ENCODE data around the gene TBL1Y. TPM values are rescaled to one million over a fixed set of nuclear protein-coding genes. Genes with fewer than 3 reads are reported as not detected.

The TBL1Y gene
- total and polyA plus RNA-seq, 2 of the 13 experiments (the other 11 are each of a cell fraction or from before 2014, with no cell fraction given), result 0.37 to 1.4 TPM

DNA sequence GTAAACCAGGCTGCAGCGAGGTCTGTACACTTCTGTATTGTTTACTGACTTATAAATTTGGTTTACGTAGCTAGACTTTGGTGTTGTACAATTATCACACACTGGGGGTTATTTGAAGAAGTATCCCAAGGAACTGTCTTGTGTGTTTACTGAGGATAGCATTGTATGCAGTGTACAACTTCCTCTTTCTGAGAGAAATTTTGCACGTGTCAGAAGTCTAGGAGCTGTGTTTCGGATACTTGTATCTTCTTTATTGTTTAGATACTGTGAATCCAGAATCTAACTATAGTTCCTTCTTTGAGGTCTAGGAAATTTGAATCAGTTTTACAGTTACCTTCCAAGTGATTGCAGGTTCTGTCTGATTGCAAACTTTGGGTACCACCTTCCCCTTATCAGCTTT lies 64.5 kb downstream of the TBL1Y start:
- no peak for DNase-seq (ENCODE audit: low spot score)
- H3K4me3 ChIP-seq (replicated peaks in 1 of 3; ENCODE audit: insufficient read depth in 1 of 3, low read depth in 2 of 3, low read length in 3 of 3), result no peak overlapping the region
- intact Hi-C loops (cut with micrococcal nuclease; ENCODE audit: unreplicated experiment) (no loop called here), in situ Hi-C loops (cut with HindIII; ENCODE audit: extremely low pct_ligation_motif_present, low pct_unique_long_range_greater_than_20kb) (no loop called here)
- H4K20me1 ChIP-seq (ENCODE audit: insufficient read depth, low read length), result no peaks in the 10 kb centered on the region
- no peak overlapping the region for H3K27ac ChIP-seq (ENCODE audit: extremely low read length, insufficient read depth, low read length)
- no peak overlapping the region for H2AFZ ChIP-seq (ENCODE audit: low read length)
- H3K4me2 ChIP-seq (ENCODE audit: low read depth, low read length), result no peak overlapping the region
- no peaks in the 10 kb centered on the region for H3K36me3 ChIP-seq (replicated peaks in 1 of 2; ENCODE audit: control insufficient read depth in 1 of 2, insufficient read depth in 2 of 2, low read length in 2 of 2)
- CTCF ChIA-PET (ENCODE audit: low intra/inter-chr PET ratio, low total read pairs), result no interaction called here
- WGBS (ENCODE audit: low lambda C conversion rate), result 85% methylated on average over 3 of the region's 4 CpGs
- TF ChIP-seq MIER3 (CRISPR knock-in tag; IDR thresholded peaks at IDR 0.05; ENCODE audit: borderline replicate concordance) (no peak), ZNF12 (CRISPR knock-in tag; IDR thresholded peaks at IDR 0.05) (no peak)
- BruUV-seq (replicated peaks), result no TSS peak
- H3K4me1 ChIP-seq (ENCODE audit: insufficient read depth, low read length), result no peaks in the 10 kb centered on the region
- POLR2A ChIA-PET, result no interaction called here
- ATAC-seq, result no peak
- no peak for FAIRE-seq
- H3K79me2 ChIP-seq (ENCODE audit: insufficient read depth, low read length), result no peaks in the 10 kb centered on the region
- H3K9ac ChIP-seq (ENCODE audit: insufficient read depth, low read depth, low read length), result no peak overlapping the region
- H3K9me3 ChIP-seq (ENCODE audit: low read length), result no peaks in the 10 kb centered on the region
- no peaks in the 10 kb centered on the region for H3K27me3 ChIP-seq (ENCODE audit: control insufficient read depth in 1 of 2, insufficient read depth in 2 of 2, low read length in 2 of 2)

DNA sequence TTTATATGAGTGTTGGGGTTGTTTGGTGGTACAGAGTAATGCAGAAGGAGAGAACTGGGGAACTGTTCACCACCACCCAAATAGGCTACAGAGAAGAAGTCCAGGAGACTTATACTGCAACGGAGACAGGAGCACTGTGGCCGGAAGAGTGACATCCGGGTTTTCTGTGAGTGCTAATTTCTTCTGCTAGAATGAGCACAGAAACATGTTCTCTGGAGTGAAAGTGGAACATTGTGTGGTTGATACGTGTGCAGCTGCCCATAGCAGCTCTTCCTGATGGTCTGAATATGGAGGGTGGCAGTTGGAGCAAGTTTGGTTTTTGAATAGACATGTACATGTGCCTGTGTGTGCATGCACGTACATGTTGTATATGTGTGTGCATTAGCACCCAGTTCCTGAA lies 67.3 kb downstream of the TBL1Y start:
- H3K9me3 ChIP-seq (ENCODE audit: low read length), result no peaks in the 10 kb centered on the region
- CTCF ChIA-PET (ENCODE audit: low intra/inter-chr PET ratio, low total read pairs), result no interaction called here
- 88% methylated on average over 4 of the region's 5 CpGs for WGBS (ENCODE audit: low lambda C conversion rate)
- POLR2A ChIA-PET, result no interaction called here
- H3K4me2 ChIP-seq (ENCODE audit: low read depth, low read length), result no peak overlapping the region
- no peak overlapping the region for H3K27ac ChIP-seq (ENCODE audit: extremely low read length, insufficient read depth, low read length)
- no peak for ATAC-seq
- FAIRE-seq, result no peak
- no peak for TF ChIP-seq JUND (CRISPR knock-in tag; IDR thresholded peaks at IDR 0.05)
- no peak for TF ChIP-seq ZNF792 (CRISPR knock-in tag; IDR thresholded peaks at IDR 0.05)
- no peak for TF ChIP-seq CHCHD3 (CRISPR knock-in tag; IDR thresholded peaks at IDR 0.05)
- TF ChIP-seq MLLT10 (CRISPR knock-in tag; IDR thresholded peaks at IDR 0.05), result no peak
- H3K4me1 ChIP-seq (ENCODE audit: insufficient read depth, low read length), result no peaks in the 10 kb centered on the region
- intact Hi-C loops (cut with micrococcal nuclease; ENCODE audit: unreplicated experiment), result no loop called here
- DNase-seq (ENCODE audit: low spot score), result no peak
- H3K9ac ChIP-seq (ENCODE audit: insufficient read depth, low read depth, low read length), result no peak overlapping the region
- in situ Hi-C loops (cut with HindIII; ENCODE audit: extremely low pct_ligation_motif_present, low pct_unique_long_range_greater_than_20kb), result no loop called here
- no peak overlapping the region for H2AFZ ChIP-seq (ENCODE audit: low read length)
- BruUV-seq (replicated peaks), result no TSS peak
- H3K79me2 ChIP-seq (ENCODE audit: insufficient read depth, low read length), result no peaks in the 10 kb centered on the region
- no peaks in the 10 kb centered on the region for H4K20me1 ChIP-seq (ENCODE audit: insufficient read depth, low read length)
- no peaks in the 10 kb centered on the region for H3K36me3 ChIP-seq (replicated peaks in 1 of 2; ENCODE audit: control insufficient read depth in 1 of 2, insufficient read depth in 2 of 2, low read length in 2 of 2)
- no peaks in the 10 kb centered on the region for H3K27me3 ChIP-seq (ENCODE audit: control insufficient read depth in 1 of 2, insufficient read depth in 2 of 2, low read length in 2 of 2)
- H3K4me3 ChIP-seq (replicated peaks in 1 of 3; ENCODE audit: insufficient read depth in 1 of 3, low read depth in 2 of 3, low read length in 3 of 3), result no peak overlapping the region

Data from HepG2 (cell line).